IMR-90 (cell line): Measurements from ENCODE around the gene ANO7.

Experiments
- FOS ChIP-seq: fragments of 150-350 bp; IDR thresholded peaks from 2 replicates; pipeline ENCODE4 v1.6.1; 2016; ENCODE audit warnings: low read depth, low read length
- MAFK ChIP-seq: IDR thresholded peaks from 2 replicates; pipeline ENCODE4 v1.6.1; 2012; ENCODE audit warnings: low read depth, low read length, improper control_type of control experiment
- NFE2L2 ChIP-seq: fragments of 150-350 bp; IDR thresholded peaks from 2 replicates; pipeline ENCODE4 v1.6.1; 2016; ENCODE audit warnings: low read depth, mild to moderate bottlenecking, low read length
- POLR2A ChIP-seq: IDR thresholded peaks from 2 replicates; pipeline ENCODE4 v1.6.1; 2012; ENCODE audit warnings: mild to moderate bottlenecking, low read depth, low read length
- TF ChIP-seq, protein P1 (sequence below): conservative IDR thresholded peaks from 2 replicates; pipeline ENCODE4 v1.5.1; 2012; ENCODE audit warnings: mild to moderate bottlenecking, low read depth, low read length, improper control_type of control experiment
- TF ChIP-seq, protein P2 (sequence below): fragments of 150-350 bp; IDR thresholded peaks from 2 replicates; pipeline ENCODE4 v1.6.1; 2017; ENCODE audit warnings: mild to moderate bottlenecking, antibody characterized with exemption, low read length, low read depth
- TF ChIP-seq, protein P3 (sequence below): fragments of 150-350 bp; IDR thresholded peaks from 2 replicates; pipeline ENCODE4 v1.6.1; 2016; ENCODE audit warnings: low read depth, mild to moderate bottlenecking, low read length, moderate library complexity, borderline replicate concordance

DNA sequence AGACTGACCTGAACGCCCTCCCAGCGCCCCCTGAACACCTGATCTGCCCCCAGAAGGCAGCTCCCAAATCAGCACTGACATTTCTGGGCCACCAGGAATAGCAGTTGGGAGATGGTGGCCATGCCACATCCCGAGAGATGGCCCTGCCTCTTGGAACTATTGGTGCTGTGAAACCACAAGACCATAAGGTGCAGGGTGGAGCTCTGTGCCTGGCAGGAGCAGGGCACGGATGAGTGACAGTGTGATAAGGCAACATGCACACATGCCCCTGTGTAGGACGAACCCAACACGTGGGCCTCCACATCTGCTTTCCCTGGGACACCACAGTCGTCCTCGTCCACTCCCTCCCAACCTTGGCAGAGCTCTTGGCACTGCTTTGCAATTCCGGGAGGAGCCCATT is 26.9 kb downstream of the ANO7 start:
- TF ChIP-seq, protein P1, sequence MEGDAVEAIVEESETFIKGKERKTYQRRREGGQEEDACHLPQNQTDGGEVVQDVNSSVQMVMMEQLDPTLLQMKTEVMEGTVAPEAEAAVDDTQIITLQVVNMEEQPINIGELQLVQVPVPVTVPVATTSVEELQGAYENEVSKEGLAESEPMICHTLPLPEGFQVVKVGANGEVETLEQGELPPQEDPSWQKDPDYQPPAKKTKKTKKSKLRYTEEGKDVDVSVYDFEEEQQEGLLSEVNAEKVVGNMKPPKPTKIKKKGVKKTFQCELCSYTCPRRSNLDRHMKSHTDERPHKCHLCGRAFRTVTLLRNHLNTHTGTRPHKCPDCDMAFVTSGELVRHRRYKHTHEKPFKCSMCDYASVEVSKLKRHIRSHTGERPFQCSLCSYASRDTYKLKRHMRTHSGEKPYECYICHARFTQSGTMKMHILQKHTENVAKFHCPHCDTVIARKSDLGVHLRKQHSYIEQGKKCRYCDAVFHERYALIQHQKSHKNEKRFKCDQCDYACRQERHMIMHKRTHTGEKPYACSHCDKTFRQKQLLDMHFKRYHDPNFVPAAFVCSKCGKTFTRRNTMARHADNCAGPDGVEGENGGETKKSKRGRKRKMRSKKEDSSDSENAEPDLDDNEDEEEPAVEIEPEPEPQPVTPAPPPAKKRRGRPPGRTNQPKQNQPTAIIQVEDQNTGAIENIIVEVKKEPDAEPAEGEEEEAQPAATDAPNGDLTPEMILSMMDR, result no peak
- TF ChIP-seq POLR2A, result no peak
- TF ChIP-seq, protein P2, sequence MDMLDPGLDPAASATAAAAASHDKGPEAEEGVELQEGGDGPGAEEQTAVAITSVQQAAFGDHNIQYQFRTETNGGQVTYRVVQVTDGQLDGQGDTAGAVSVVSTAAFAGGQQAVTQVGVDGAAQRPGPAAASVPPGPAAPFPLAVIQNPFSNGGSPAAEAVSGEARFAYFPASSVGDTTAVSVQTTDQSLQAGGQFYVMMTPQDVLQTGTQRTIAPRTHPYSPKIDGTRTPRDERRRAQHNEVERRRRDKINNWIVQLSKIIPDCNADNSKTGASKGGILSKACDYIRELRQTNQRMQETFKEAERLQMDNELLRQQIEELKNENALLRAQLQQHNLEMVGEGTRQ, result no peak
- TF ChIP-seq, protein P3, sequence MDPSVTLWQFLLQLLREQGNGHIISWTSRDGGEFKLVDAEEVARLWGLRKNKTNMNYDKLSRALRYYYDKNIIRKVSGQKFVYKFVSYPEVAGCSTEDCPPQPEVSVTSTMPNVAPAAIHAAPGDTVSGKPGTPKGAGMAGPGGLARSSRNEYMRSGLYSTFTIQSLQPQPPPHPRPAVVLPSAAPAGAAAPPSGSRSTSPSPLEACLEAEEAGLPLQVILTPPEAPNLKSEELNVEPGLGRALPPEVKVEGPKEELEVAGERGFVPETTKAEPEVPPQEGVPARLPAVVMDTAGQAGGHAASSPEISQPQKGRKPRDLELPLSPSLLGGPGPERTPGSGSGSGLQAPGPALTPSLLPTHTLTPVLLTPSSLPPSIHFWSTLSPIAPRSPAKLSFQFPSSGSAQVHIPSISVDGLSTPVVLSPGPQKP, result no peak
- TF ChIP-seq NFE2L2, result no peak
- TF ChIP-seq MAFK, result no peak
- no peak for TF ChIP-seq FOS
